ENCODE data around the gene ST8SIA5.

The ST8SIA5 gene

GRCh38 chr18:46759890-46760289 is 3.0 kb upstream of the ST8SIA5 start:
- TF ChIP-seq CTCF (IDR thresholded peaks at IDR 0.05; ENCODE audit: control insufficient read depth, insufficient read depth, low read depth, low read length, missing control alignments): no peak
- no peak for DNase-seq (ENCODE audit: low read depth)
- no peak overlapping the region for H3K4me3 ChIP-seq (ENCODE audit: control insufficient read depth, low read depth, low read length)

- no peak for TF ChIP-seq CTCF (IDR thresholded peaks at IDR 0.05; ENCODE audit: control insufficient read depth, insufficient read depth, low read depth, low read length, missing control alignments)
- no peak overlapping the region for H3K4me3 ChIP-seq (ENCODE audit: control insufficient read depth, low read depth, low read length)
- no peak for DNase-seq (ENCODE audit: low read depth)
Measured at GRCh38 chr18:46756025-46756558, 761 bp downstream of the ST8SIA5 start.

- no peak for TF ChIP-seq CTCF (IDR thresholded peaks at IDR 0.05; ENCODE audit: control insufficient read depth, insufficient read depth, low read depth, low read length, missing control alignments)
- no peak for DNase-seq (ENCODE audit: low read depth)
- H3K4me3 ChIP-seq (ENCODE audit: control insufficient read depth, low read depth, low read length): no peak overlapping the region
Measured at GRCh38 chr18:46755315-46756024, 1.4 kb downstream of the ST8SIA5 start.

GRCh38 chr18:46754661-46755292 is 2.1 kb downstream of the ST8SIA5 start:
- DNase-seq (ENCODE audit: low read depth): no peak
- H3K4me3 ChIP-seq (ENCODE audit: control insufficient read depth, low read depth, low read length): no peak overlapping the region
- no peak for TF ChIP-seq CTCF (IDR thresholded peaks at IDR 0.05; ENCODE audit: control insufficient read depth, insufficient read depth, low read depth, low read length, missing control alignments)

- no peak for TF ChIP-seq CTCF (IDR thresholded peaks at IDR 0.05; ENCODE audit: control insufficient read depth, insufficient read depth, low read depth, low read length, missing control alignments)
- no peak overlapping the region for H3K4me3 ChIP-seq (ENCODE audit: control insufficient read depth, low read depth, low read length)
- DNase-seq (ENCODE audit: low read depth): no peak
Measured at GRCh38 chr18:46754188-46754587, 2.7 kb downstream of the ST8SIA5 start.

GRCh38 chr18:46751882-46752281 is 5.0 kb downstream of the ST8SIA5 start:
- TF ChIP-seq CTCF (IDR thresholded peaks at IDR 0.05; ENCODE audit: control insufficient read depth, insufficient read depth, low read depth, low read length, missing control alignments): no peak
- H3K4me3 ChIP-seq (ENCODE audit: control insufficient read depth, low read depth, low read length): no peak overlapping the region
- DNase-seq (ENCODE audit: low read depth): no peak
